NCI-H146 (cell line): ENCODE data around the gene DIAPH2.
A peak's percentile ranks its signal among the peaks of the same experiment; 100 is the strongest.
"Not testable (repeated sequence)": the region's sequence is repeated elsewhere in the genome, so short reads cannot be mapped to it uniquely, and the experiment has no call there.

Source experiments
- DNase-seq: peaks from one replicate; lab custom pipeline; 2025; lab: John Stamatoyannopoulos, UW

Gene DIAPH2

DNA sequence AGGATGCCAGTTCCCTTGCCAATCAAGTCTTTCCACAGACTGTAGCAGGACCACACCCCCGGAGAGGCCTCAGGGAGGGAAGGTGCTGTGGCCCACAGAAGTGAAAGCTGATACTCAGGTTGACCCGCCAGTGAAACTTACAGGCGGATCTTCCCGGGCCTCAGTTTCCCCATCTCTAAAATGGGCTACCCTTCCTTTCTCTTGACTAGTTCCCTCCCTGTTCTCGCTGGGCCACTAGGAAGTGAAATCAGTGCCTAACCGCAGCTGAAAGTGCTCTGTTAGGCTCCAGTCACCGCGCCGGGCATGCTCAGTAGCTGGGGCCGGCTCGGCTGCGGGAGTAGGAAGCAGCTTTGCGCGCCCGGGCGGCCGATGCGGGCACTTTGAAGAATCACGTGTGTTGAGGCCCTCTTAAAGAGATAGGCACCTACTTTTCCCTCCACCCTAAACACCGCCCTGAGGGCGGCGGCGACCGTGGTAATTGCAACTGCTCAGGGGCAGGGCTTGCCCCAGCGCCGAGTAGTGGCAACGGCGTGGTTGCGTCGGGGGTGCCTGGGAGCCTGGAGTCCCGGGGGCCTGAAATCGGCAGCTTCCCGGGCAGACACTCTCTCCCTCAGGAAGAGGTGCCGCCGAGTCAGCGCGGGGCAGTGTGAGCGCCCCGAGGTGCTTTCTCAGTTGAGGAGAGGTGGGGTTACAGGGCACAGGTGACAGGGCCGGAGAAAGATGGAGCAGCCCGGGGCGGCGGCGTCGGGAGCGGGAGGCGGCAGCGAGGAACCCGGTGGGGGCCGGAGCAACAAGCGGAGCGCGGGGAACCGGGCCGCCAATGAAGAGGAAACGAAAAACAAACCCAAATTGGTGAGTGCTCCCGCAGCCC, at the start of gene DIAPH2:
TSS of gene DIAPH2 (plus strand) at position 504 of the 871 bp plus-strand sequence.
- DNase-seq: peak; percentile 14

DNA sequence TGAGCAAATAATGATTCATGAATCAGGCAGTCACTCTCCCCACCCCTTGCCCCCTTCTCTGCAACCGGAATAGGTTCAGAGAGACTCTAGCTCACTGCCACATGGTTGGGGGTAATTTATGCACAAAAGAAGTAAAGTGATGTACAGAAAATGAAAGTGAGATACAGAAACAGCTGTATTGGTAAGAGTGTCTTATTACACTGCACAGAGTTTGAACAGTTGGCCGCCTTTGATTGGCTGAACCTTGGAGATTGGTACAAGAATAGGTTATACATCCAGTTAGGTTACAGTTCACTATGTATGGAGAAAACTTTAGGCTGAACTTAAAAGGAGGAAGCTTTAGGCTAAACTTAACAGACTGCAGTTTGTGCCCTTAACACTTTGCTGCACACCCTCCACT, 34.6 kb upstream of the DIAPH2 start:
- no peak for DNase-seq

DNA sequence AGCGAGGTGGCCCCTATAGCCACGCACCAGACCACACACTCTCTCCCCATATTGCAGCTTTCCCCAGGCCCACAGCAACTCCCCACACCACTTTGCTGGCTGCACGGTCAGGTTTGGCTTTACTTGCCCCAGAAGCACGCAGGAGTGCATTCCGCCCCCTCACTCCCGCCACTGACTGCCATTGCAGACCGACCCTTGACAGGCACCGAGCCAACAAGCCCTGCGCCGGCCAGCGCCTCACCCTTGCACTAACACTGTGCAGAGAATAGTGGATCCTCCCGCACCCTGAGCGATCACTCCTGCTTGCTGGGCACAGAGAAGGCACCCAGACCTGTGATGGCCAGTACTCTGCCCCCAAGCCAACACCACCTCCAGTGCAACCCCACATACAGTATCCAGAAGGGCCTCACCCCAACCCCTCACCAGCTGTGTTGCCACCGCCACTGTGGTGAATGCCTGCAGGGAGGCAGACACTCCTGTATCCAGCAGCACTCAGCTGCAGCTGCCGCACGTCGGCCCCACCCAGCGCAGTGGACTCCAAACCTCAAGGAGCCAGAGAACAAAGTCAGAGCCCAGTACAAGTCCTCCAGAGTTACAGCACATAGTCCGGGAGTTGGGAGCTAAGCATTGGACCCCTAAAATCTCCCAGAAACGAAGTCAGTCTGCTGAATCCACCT, 28.6 kb upstream of the DIAPH2 start:
- no peak for DNase-seq

DNA sequence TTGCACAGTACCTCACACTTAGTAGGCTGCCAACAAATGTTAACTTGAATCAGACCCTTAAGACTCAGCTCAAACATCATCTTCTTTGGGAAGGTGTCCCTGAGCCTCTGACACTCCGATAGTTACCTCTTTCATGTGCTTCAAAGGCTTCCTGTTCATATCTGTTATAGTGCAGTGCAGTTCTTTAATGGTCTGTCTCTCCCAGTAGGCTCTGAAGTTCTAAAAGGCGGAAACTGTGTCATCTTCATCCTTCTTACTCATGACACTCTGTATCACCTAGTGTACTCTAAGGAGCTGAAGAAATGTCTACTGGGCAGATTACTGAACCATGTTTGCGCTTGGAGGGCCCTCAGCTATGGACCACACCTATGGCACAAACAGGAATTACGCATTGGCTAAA, 2.1 kb upstream of the DIAPH2 start:
- no peak for DNase-seq

DNA sequence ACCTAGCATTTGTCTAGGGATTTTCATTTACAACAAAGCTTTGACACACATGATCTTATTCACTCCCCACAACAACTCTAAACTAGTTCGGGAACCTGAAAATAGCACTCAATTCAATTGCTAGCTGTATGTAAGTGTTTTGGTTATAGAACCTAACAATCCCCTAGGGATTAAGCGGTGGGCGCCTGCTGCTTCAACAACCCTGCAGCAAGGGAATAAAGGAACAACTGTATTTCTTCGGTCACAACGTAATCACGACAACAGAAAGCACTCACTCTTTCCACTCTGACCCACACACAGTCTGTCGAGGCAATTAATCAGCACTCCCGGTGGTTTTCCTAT, 674 bp upstream of the DIAPH2 start:
- DNase-seq: no peak

DNA sequence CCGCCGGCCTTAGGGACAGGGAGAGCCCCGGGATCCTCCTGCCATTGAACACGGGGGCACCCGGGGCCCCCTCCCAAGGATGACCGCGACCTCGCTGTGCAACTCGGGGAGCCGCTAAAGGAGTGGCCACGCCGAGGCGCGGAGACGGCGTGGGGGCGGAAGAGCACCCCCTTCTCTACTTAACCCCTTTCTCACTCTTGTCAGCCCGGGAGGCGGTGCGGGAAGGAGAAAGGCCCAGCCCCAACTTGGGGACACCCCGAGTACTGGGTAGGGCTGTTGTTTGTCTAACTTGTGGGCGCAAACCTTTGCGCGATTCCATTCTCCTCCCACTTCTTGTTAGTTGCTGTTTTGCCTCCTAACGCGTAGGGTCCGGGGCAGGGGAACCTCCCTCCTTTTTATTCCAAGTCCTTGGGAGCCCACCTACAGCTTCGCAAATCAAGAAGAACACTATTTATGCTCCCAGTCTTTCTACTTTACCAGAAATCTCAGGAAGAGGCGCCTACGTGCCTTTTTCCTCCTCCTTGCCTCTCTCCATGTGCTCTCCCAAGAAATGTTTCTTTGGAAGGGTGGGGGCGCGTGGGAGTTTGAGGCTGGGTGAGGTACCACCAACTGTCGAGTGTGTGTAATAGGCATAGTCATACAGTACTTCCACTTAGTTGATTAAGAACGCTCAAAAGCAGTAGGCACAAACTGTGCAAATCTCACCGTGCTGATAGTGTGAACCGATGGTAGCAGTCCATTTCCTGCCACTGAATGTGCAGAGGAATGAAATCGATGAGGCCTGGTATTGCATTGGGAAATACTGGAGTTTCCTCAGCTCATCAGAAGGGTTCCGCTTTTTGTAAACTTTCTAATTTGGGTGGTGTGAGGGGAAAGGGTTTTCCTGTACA, 813 bp downstream of the DIAPH2 start:
- DNase-seq: no peak

DNA sequence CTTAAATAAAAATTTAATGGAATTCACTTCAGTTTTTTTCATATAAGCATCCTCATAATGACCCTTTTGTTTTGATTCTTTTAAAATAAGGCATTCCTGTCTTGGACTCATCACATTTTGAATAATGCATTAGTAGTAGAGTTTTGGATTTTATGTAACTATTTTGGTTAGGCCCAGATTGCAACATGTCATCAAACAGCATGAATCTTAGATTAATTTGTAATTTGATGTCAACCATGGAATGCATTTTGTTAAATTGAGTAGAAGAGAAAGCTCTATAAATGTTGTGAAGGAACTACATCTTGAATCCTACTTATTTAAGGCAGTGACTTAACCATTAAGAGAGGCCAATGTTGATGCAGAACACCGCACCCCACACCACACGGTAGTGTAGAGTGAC, 3.1 kb downstream of the DIAPH2 start:
- no peak for DNase-seq

DNA sequence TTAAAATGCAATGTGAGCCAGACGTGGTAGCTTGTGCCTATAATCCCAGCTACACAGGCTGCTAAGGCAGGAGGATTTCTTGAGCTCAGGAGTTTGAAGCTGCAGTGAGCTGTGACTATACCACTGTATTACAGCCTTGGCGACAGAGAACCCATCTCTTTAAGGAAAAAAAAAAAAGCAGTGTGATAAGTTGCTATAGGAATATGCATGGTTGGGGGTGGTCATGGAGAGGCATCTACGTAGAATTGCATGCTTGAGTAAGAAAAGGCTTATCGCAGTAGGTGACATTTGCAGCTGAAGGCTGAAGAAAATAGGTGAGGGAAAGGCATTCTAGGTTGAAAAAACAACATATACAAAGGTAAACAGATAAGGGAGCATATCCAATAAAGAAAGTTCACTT, 4.1 kb downstream of the DIAPH2 start:
- no peak for DNase-seq

DNA sequence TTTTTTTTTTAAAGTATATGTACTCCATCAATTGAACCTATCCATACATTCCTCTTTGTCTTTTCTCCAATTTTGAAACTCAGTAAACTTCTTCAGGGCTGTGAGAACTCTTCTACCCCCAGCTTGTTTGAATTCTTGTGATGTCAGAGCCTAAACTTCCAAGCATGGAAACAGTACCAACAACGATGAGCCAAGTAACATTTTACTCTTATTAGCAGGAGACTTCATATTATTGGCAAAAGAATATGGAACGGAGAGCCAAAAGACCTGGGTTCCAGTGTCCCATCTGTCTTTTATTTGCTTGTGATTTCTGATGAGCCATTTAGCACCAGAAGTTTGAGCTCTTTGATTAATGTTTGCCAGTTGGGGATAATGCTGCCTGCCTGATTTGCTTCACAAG, 5.3 kb downstream of the DIAPH2 start:
- DNase-seq: no peak

DNA sequence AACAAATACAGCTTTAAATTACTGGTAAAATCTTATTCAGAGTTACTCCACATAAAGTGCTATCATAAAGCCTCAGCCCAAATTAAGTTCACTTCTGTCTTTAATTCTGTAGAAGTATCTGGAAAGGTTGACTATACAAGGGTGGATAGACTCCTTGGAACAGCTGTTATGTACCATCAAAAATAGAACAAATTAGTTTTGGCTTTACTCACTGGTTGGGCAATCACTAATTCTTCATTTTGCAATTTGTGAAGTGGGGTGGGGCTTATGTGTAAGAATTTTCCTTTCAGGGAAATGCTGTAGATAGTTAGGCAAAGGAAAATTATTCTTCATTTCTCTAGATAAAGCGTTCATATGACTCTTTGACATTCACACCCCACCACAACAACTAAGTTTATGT, 7.8 kb downstream of the DIAPH2 start:
- DNase-seq: no peak

DNA sequence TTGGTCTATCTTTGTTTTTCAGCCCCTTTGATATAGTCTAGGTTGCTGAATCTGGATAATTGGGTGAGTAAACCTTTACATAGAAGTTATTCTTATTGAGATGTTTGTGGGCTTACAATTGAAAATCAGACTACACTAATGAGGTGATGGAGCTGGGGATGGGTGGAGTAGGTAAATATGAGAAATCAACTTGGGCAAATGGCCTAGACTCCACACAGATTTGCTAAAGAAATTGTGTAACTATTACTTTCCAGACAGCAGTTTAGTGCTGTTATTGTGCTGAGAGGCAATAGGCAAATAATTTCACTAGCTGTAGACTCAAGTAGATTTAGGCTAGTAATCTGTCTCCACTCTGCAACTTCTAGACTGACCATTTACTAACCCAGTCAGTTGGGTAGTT, 8.2 kb downstream of the DIAPH2 start:
- DNase-seq: no peak

DNA sequence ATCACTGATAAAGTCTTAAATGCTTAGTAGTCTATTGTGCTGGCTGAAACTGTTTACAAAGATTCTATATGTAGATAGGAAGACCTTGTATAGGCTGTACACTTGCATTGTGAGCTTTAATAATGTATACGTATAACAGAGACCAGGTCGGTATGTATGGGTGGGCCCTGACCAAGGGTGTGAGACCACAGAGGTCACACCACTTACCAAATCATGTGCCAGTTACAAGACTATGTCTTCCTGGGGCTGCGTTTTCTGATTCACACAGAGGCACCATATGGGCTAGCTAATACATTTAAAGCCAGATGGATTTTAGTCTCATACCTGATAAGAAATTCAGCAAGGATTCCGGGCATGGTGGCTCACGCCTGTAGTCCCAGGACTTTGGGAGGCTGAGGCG, 8.8 kb downstream of the DIAPH2 start:
- no peak for DNase-seq

DNA sequence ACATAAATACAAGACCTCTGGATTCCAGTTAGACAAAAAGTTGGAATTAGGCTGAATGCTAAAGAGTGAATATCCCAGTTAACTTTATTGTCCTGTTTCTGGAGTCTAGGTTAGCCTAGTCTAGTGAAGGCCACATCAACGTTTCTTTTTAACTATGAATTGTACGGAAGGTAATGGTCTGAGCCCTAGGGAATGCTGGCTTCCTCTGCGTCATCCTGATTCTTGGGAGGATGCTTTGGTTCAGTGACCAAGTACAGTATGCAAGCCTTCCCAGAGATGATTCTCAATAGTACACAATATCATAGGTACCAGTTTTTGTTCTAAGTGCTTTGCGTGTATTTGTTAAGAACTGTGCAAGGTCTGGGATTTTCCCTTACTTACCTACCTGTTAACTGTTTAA, 11.8 kb downstream of the DIAPH2 start:
- no peak for DNase-seq

DNA sequence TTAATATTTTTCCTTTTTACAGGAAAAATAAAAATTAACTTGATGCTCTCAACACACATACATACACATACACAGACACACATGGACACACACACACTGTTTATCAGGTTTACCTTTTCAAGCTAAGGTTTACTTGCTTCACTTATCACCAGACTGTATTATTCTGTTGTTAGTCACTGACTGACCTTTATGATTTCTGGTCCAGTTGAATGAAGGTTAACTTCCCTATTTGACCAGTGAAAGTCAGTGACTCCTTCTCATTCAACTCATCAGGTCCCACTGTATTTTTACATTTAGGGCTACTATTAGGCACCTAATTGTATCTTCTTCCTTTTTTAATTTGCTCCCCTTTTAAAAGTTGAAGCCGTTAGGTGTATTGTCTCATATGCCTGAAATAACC, 16.0 kb downstream of the DIAPH2 start:
- no peak for DNase-seq

DNA sequence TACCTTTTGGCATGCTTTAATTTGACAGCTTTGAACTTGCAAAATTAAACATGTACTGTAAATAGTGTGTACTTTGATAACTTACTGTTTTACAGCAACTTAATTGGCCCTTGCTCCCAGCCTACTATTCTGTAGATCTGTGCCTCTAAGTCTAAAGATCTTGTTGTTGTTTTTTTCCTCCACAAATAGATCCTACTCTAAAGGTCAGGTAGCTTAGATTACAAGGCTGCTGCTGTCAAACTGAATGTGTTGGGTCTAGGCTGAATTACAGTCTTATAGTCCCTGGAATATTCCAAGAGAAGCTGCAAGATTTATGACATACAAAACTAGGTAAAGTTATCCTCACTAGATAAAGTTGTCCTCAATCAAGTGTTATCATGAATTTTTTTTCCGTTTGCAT, 18.7 kb downstream of the DIAPH2 start:
- no peak for DNase-seq

DNA sequence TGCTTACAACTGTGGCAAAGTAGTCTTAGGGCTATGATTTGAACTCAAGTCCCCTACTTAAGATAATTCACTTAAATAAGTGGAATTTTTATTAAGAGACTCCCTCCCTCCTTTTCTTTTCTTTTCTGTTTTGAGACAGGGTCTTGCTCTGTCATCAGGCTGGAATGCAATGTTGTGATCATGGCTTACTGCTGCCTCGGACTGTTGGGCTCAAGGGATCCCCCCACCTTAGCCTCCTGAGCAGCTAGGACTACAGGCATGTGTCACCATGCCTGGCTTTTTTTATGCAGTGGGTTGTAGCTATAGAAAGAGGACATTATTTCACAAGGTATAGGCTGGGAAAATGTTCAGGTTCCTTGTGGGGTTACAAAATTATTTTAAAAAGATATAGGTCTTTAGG, 19.2 kb downstream of the DIAPH2 start:
- no peak for DNase-seq

DNA sequence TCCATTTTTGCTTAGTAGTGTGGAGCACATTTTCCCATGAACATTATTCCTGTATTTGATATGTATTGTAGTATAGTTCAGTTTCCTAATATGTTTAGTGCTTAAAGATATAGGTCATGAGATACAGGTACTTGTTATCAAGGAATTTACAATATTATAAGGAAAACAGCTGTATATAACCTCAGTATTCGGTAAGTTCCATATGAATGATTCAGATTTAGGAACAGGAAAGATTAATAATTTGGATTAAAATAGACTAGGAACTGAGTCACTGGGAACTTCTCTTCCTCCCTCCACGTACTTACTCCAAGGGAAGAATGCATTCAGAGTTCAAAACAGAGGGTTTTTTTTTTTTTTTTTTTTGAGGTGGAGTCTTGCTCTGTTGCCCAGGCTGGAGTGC, 20.0 kb downstream of the DIAPH2 start:
- no peak for DNase-seq

DNA sequence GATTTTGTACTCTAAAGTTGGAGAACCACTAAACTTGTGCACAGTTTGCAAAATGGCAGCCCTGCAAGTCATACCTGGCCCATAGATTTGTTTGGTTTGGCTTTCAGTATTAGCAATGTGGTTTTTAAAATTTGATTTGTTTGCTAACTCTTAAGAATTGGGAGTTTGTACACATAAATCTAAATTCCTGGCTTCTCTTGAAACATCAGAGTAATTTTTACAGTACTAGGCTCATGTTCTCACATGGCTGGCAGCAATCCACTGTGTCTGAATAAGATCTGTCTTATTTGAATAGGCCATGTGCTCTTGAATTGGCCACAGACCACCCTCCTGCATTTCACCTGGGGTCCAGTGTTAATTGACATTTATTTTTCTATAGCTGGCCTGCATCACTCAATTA, 21.3 kb downstream of the DIAPH2 start:
- DNase-seq: no peak

DNA sequence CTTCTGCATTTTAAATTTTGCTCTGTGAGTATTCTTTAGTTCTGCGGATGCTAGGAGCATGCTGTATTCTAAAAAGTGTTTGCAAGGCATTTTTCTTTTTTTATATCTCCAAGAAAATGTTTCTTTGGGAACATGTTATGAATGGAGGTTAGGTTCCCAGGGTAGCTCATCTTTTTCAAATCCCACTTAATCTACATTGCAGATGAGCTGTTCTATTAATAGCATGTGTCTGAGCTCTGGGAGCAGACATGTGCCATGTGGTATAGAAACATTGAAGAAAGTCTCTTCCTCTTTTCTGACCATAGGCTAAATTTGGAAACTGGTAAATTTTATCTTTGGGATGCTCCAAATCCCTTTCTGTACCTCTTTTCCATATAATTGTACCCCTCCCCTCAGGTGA, 23.2 kb downstream of the DIAPH2 start:
- no peak for DNase-seq

DNA sequence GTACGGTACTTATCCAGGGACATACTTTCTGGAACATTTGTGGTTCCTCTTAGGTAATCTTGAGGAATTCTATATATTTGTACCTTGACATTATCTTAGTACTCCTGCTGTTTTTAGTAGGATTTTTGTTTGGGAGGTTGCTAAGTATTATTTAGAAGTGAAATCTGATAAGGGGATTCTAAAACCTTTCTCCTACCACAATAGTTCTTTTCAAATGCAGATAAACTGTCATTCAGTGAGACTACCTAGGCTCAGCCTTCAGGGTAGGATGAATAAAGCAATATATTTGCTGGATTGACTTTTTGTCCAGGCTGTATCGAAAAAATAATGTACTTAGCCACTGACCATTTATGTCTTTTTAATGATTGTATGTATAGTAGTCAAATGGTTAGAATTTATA, 25.4 kb downstream of the DIAPH2 start:
- no peak for DNase-seq

DNA sequence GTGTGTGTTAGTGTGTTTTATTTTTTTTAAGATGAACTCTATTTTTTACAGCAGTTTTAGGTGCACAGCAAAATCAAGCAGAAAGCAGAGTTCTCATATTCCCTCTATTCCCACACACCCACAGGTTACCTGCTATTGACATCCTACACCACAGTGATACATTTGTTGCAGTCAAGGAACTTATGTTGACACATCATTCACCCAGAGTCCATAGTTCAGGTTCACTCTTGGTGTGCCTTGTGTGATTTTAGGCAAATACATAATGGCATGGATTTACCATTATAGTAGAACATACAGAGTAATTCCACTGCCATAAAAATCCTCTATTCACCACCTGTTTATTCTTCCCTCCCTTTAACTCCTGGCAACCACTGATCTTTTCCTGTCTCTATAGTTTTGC, 28.7 kb downstream of the DIAPH2 start:
- DNase-seq: no peak

DNA sequence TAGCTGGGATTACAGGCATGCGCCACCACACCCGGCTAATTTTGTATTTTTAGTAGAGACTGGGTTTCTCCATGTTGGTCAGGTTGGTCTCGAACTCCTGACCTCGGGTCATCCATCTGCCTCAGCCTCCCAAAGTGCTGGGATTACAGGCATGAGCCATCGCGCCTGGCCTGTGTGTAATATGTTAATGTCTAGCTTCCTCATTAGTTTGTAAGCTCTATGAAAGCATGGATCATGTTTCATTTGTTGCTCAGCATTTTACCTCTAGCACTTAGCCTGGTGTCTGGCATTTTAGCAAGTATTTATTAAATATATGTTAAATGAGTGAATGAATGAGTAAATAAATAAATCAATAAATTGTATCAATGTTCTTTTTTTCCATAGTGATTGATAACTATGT, 29.8 kb downstream of the DIAPH2 start:
- DNase-seq: not testable (repeated sequence)

DNA sequence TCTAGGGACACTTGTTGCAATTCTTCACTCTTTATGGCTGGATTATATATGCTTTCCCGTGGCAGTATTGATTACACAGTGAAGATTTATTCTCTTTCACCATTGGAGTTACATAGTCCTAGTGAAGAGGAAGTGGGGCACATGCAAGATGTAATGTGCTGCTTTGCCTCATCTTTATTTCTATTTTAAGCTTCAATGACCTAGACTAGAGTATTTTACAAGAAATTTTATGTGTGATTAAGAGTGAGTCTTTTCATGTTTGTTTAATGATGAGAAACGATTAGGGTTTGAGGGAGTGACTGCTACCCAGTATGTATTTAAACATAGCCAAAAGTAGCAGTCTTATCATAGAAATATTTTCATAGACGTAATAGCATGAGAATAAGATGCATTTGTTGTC, 30.8 kb downstream of the DIAPH2 start:
- no peak for DNase-seq
